Skeletal muscle cell (primary cell): ENCODE results near the gene RETN.
A peak's percentile ranks its signal among the peaks of the same experiment; 100 is the strongest.

Source experiments
- DNase-seq: peaks from one replicate; pipeline ENCODE4 v3.0.0-alpha.2; 2010; ENCODE audit warnings: low read depth
- H3K4me3 ChIP-seq: 2 replicates; pipeline ENCODE4 v1.5.1; 2011; ENCODE audit warnings: low read depth, mild to moderate bottlenecking, control low read depth, low read length, moderate library complexity

The RETN gene

DNA sequence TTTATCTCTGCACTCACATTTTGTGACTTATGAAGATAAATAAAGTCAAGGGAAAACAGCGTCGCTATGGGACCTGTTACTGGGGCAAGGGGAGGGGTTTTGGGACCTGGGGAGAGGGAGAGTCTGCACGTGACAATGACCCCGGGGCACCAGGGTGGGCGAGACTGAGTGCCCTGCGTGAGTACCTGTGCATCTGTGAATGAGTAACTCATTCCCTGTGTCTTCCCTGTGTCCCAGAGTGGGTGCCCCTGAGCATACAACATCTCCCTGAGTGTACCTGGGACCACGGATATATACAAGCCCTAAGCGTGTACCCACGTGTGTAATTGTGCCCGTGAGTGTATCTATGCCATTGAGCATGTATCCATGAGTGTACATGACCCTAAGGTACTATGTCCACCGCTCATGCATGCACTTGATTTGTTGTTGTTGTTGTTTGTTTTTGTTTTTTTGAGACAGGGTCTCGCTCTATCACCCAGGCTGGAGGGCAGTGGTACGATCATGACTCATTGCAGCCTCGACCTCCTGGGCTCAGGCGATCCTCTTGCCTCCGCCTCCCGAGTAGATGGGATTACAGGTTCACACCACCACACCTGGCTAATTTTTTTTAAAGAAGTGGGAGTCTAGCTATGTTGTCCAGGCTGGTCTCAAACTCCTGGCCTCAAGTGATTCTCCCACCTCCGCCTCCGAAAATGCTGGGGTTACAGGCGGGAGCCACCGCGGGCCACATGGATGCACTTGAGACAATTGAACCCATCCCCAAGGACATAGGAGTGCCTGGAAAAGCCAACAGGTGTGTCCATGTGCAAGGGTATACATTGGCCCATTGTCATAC is 11.1 kb downstream of the RETN start:
- DNase-seq = no peak
- H3K4me3 ChIP-seq = peak overlapping the region; percentile 99

DNA sequence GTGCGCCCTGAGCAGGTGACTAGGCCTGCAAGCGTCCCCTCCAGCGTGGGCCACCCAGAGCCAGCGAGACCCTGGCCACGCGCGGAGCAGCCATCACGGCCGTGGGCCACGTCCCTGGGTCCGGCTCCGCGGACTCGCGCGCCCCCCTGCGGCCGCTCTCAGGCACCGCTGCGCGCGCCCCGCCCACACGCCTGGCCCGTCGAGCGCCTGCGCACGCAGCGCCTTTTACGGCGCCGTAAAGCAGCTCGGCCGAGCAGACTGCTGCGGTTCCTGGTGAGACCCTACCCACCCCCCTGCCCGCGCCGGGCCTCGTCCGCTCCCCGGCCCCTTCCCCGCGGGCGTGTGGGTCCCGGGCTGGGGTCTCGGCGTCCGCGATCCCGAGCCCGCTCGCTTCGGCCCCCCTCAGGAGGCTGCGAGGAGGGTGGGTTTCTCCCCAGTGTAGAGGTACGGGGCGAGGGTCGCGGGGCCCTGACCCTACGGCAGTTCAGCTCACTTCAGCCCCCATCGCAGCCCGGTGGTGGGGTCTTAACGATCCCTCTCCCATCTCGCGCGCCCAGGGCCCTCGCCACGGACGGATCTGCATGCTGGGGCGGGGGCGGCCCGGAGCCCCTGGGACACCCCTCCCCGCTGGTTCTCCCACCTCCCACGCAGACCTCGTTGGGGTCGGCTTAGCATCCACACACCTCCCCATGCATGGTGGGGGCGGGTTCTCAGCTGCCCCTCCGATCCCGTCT is 11.9 kb downstream of the RETN start, which contains the start of gene TRAPPC5:
Gene TRAPPC5, plus strand, starts transcription at position 228 of the 734 bp plus-strand sequence. CDS start 1,421 bp downstream, outside the sequence.
- peak; percentile 40 for DNase-seq

DNA sequence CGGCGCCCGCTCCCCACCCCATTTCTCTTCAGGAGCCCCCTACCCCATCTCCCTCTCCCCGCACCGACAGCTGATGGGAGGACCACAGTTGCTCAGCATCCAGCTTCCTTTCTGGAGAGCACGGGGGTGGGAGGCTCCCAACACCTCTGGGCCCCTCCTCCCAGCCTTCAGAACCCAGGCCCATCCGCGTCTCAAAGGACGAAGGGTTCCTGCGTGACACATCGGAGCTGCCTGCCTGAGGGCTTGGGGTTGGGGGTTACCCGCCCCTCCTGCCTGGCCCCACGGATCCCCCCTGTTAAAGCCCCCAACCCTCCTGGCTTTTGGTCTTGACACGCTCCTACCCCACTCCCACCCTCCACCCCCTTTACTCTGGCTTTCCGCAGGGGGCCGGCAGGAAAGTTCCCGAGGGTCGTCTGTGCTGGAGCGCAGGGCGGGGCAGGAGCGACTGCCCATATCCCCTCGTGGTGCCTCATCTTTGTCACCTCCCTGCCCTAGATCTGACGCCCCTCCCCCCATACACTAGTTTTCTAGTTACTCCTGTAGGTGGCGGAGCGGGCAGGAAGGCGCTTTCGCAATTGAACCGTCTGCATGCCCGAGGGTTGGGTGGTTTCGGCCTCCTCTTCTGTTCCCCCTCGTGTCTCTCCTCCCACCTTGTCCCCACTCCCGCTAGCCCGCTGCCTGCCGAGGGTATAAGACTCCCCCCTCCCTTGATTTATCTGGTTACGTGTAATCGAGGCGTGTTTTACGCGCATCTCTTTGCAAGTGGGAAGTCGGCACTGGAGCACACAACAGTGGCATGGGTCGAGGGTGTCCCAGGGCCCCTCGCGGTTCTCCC is 12.7 kb downstream of the RETN start:
- DNase-seq = peak; percentile 36
- peak overlapping the region; percentile 99 for H3K4me3 ChIP-seq

More for the DNA sequence above, 11.9 kb downstream of the RETN start, which contains the start of gene TRAPPC5:
- H3K4me3 ChIP-seq = peak within 1 kb of the TSS; percentile 99

DNA sequence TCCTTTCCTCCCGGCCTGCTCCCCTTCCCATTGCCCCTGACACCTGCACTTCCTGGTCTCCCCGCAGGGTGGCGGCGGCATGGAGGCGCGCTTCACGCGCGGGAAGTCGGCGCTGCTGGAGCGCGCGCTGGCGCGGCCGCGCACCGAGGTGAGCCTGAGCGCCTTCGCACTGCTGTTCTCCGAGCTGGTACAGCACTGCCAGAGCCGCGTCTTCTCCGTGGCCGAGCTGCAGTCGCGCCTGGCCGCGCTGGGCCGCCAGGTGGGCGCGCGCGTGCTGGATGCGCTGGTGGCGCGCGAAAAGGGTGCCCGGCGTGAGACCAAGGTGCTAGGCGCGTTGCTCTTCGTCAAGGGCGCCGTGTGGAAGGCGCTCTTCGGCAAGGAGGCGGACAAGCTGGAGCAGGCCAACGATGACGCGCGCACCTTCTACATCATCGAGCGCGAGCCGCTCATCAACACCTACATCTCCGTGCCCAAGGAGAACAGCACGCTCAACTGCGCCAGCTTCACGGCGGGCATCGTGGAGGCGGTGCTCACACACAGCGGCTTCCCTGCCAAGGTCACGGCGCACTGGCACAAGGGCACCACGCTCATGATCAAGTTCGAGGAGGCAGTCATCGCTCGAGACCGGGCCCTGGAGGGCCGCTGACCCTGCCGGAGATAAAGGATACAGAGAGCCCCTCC is 13.5 kb downstream of the RETN start:
- peak overlapping the region; percentile 99 for H3K4me3 ChIP-seq
- no peak for DNase-seq

DNA sequence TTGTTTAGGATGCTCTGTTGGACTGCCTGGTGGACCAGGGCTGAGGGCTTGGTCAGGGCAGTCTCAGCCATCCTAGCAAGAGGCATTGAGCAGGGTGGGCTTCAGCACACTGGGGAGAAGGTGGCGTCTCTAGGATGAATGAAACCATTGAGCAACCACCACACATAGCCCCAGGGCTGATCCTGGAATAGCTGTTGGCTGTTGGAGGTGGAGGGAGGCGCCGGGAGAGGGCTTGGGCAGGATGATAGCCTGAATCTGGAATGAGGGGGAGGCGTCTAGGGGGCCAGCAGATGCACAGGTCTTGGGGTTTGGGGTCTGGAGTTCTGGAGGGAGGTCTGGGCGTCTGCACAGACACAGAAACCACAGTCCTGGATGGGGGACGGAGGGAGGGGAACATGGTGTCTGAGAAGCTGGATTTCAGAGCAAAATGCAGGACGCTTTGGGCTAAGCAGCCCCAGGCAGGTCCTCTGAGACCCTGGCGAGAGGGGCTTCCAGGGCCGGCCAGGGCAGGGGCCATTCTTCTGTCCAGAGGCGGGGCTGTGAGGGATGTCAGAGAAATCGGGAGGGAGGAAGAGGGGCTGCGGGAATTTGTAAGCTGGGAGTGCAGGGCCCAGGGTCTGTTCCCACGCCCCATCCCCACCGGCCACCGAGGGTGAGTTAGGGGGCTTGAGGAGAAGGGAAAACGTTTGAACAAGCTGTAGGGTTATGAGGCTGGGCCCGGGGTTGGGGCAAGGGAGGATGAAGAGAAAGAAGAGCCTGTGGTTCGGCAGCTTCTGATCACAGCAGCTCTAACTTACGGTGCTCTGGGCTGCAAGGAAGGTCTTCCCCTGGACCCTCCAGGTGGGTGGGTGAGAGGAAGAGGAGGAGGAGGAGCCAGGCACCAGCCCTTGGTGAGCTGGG is 16.9 kb downstream of the RETN start:
- H3K4me3 ChIP-seq = no peak overlapping the region
- no peak for DNase-seq

DNA sequence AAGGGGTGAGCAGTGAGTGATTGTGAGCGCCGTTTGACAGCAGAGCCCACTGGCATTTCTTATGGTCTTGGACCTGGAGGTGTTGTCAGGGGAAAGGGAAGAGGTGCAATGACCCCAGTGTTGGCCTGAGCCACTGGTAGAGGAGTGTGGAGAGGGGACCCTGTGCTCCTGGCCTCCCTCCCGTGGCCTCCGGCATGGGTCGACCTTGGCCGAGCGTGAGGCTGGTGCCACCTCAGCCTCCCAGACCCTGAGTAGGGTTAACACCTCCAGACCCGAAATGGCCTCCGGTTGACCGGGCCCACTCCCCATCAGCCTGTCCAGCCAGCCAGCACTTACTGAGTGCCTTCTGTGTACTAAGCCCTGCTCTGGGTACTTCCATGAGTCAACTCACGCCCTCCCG is 18.3 kb downstream of the RETN start:
- H3K4me3 ChIP-seq = no peak overlapping the region
- DNase-seq = no peak

DNA sequence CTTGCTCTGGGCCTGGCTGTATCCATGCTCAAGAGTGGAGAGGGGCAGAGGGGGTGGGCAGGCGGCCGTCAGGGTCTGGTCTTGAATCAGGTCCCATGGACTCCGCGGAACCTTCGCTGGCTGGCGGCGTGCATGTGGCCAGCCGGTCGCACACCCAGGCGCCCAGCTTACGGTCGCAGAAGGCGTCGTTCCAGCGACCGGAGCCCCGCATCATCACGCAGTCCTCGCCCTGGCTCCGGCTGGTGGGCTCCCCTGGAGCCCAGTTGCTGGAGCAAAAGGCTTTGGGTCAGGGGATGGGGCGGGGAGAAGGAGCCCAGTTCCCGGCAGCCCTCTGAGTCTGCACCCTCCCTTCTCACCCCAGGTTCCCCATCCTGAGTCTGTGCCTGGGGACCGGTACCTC is 20.3 kb downstream of the RETN start:
- no peak overlapping the region for H3K4me3 ChIP-seq
- no peak for DNase-seq

DNA sequence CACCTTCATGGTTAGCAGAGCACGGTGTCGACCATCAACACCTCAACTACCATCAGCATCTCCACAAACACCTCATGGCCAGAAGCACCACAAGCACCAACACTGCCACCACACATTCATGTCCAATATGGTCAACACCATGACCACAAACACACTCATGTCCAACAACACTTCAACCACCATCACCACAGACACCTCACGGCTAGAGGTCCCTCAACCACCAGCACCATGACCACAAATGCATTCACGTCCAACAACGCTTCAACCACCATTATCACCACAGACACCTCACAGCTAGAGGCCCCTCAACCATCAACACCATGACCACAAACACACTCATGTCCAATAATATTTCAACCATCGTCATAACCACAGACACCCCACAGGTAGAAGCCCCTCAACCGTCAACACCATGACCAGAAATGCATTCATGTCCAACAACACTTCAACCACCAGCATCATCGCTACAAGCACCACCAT is 22.0 kb downstream of the RETN start:
- DNase-seq = no peak
- H3K4me3 ChIP-seq = no peak overlapping the region

DNA sequence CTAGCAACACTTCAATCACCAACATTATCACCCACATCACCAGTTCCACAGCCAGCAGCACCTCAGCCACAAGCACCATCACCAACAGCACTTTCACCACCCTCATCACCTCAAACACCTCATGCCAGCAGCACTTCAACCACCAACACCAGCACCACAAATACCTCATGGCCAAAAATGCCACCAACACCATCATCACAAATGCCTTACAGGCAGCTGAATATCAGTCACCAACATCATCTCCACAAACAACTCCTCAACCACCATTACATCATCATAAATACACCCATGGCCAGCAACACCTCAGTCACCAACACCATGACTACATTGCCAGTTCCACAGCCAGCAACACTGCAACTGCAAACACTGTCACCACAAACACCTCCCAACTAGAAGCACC is 22.6 kb downstream of the RETN start:
- H3K4me3 ChIP-seq = no peak overlapping the region

DNA sequence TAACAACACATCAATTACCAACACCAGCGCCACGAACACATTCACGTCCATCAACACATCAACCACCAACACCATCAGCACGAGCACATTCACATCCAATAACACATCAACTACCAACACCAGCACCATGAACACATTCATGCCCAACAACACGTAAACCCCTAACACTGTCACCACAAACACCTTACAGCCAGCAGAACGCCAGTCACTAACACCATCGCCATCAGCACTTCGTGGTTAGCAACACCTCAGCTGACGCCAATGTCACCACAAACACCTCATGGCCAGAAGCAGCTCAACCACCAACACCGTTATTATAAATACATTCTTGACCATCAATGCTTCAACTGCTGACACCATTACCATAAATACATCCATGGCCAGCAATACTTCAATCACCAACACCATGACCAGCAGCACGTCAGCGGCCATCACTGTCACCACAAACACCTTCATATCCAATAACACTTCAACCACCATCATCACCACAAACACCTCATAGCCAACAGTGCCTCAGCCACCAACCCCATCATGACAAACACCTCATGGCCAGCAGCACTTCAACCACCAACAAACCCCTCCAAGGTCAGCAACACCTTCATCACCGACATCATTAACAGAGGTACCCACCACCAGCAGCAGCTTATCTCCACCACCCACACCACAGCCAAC is 23.7 kb downstream of the RETN start:
- no peak for DNase-seq
- no peak overlapping the region for H3K4me3 ChIP-seq

More for the DNA sequence above, 22.6 kb downstream of the RETN start:
- no peak for DNase-seq

DNA sequence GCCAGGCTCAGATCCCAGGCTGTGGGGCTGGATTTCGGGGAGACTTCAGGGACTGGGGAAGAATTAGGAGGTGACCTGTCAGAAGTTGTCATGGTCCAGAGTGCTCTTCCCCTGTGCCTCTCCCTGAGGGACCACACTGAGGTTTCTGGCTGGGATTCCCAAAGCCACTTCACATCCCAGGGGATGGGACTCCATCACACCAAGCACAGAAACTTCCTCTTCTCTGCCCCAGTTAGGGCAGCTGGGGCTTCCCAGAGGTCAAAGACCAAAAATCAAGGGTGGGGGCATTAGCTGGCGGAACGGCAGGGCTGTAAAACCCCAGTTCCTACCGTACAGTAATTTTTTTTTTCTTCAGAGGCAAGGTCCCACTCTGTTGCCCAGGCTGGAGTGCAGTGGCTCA is 25.6 kb downstream of the RETN start:
- no peak overlapping the region for H3K4me3 ChIP-seq
- DNase-seq = no peak

DNA sequence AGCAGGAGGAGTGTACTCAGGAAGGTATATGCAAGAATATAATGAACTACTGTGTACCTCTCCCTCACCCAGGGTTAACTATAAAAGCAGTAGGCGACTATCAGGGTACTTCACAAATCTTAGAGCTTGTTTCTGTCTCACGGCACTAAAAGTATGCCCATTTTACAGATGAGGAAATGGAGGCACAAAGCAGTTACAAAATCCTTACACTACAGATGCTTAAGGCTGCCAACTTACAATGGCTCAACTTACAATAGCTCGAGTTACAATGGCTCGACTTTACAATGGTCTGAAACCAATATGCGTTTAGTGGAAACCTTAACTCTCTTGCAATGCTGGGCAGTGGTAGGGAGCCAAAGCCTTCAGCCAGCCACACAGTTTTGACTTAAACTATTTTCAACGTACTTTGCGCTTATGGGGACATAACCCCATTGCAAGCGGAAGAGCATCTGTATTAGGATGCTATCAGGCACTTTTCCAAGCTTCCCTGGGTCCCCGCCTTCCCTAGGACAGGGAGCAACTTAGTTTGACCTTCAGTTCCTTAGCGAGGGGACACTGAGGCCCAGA is 29.0 kb downstream of the RETN start:
- DNase-seq = no peak
- no peak overlapping the region for H3K4me3 ChIP-seq

DNA sequence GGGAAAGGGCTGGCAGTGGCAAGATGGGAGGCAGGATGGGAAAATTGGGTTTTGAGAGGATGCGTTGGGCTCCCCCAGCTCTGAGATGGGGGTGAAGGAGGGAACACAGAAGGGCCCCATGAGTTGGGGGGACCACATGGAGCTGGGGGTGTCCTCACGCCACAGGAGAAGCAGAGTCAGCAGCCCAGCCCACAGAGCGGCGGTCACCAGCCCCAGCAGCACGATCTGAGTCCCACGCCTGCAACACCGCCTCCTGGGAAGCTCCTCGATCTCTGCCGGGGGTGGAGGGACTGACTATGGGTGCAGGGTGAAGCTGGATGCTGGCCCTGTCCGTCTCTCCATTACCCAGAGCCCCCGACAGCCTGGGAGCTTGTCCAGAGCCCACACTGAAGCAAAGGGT is 29.7 kb downstream of the RETN start:
- no peak overlapping the region for H3K4me3 ChIP-seq
- DNase-seq = no peak

DNA sequence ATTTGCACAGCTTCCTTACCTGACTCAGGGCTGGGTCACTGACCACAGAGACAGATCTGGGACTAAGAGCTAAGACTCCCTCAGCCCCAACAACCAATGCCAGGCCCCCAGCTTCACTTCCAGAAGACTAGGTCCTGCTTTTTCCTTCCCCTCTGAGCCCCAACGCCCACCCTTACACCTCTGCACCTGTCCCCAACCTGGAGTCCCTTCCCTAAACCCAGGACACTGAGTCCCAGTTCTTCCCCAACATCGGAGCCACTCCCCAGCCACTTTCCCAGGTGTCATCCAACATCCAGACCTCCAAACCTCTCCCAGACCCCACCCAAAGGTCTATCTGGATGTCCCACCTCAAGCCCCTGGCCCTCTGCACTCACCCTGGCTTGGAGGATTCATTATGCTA is 30.2 kb downstream of the RETN start:
- no peak overlapping the region for H3K4me3 ChIP-seq
- DNase-seq = no peak

DNA sequence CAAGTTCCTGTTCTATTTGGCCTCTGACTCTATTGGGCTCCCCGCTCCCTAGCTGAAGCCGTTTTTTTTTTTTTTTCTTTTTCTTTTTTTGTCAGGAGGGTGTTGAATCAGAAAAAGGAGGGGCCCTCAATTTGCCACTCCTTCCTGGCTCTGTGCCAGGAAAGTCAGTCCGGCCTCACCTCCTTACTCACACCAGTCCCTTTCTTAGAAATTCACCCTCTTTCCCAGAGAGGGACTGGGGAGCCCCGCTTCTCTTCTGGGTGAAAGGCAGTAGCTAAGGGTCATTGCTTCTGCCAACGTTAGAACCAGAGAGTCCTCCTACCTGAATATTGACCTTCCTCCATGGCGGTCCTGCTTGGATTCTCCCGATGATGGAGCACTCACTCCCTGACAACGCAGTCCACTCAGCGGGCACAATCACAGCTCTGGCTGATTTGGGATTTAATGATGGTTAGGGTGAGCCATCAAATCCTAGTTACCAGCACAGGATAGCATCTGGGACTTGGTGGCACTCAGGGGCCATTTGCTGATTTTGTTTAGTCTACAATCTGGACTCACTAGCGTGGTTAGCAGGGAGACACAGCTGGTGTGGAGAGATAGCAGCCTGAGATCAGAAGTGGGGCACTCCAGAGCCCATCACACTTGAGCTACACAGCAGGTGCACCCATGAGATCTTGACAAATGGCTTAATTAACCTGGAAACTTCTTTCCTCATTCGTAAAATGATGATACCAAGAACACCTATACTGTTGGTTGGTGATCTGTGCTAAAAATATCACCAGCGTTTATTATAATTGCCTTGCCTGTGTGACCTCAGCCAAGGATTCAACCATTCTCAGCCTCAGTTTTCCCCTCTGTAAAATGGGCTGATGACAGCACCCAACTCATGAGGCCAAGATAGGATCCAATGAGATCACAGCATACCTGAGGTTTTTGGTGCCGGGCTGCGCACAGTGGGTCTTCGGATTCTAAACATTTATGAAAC is 30.9 kb downstream of the RETN start:
- H3K4me3 ChIP-seq = no peak overlapping the region
- DNase-seq = no peak

DNA sequence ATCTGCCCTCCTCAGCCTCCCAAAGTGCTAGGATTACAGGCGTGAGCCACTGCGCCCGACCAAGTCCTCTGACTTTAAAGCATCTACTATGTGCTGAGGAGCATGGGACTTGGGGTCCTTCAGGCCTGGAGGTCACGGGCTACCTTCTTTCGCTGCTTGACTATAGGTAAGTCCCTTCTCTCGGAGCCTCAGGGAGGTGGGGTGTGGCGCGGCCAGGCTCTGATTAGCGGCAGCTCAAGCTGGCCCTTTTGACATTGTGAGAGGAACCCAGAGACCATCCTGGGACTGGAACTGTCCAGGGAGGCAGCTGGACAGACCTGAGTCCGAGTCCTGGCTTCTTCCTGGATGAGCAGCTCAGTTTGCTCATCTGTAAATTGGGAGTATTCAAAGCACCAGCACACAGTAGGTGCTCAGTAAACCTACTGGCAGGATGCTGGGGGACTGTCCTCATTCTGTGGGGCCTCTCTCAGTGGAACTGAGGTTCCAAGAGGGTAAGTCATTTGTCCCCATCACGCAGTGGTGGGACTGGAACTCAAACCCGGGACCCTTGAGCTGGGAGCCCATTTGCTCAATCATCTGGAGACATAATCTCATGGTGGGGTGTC is 32.3 kb downstream of the RETN start:
- no peak overlapping the region for H3K4me3 ChIP-seq

More for the DNA sequence above, 32.3 kb downstream of the RETN start:
- no peak for DNase-seq
